ENCODE measurements around the gene CDKAL1. TPM values are rescaled to one million over a fixed set of nuclear protein-coding genes. Genes with fewer than 3 reads are reported as not detected.
"Not testable (repeated sequence)": the region's sequence is repeated elsewhere in the genome, so short reads cannot be mapped to it uniquely, and the experiment has no call there.

The CDKAL1 gene
- total RNA-seq, 4 donors from 2014 or later: 24.7 to 32.8 (median 29.8) TPM

- intact Hi-C loops (cut with DNase I): no loop called here
- WGBS, 2 donors: 90 to 92% methylated on average over 6 of the region's 6 CpGs
- Histone ChIP-seq H3K27me3 (no peaks in the 10 kb centered on the region), H3K4me3 (replicated peaks in 1 of 3) (no peak overlapping the region), H3K9me3 (no peaks in the 10 kb centered on the region), H3K4me1 (no peaks in the 10 kb centered on the region), H3K36me3 (no peaks in the 10 kb centered on the region), H3K27ac (no peak overlapping the region)
- TF ChIP-seq, protein P1, sequence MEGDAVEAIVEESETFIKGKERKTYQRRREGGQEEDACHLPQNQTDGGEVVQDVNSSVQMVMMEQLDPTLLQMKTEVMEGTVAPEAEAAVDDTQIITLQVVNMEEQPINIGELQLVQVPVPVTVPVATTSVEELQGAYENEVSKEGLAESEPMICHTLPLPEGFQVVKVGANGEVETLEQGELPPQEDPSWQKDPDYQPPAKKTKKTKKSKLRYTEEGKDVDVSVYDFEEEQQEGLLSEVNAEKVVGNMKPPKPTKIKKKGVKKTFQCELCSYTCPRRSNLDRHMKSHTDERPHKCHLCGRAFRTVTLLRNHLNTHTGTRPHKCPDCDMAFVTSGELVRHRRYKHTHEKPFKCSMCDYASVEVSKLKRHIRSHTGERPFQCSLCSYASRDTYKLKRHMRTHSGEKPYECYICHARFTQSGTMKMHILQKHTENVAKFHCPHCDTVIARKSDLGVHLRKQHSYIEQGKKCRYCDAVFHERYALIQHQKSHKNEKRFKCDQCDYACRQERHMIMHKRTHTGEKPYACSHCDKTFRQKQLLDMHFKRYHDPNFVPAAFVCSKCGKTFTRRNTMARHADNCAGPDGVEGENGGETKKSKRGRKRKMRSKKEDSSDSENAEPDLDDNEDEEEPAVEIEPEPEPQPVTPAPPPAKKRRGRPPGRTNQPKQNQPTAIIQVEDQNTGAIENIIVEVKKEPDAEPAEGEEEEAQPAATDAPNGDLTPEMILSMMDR (IDR thresholded peaks at IDR 0.05): no peak
- no peak for TF ChIP-seq POLR2A (IDR thresholded peaks at IDR 0.05)
- no peak for DNase-seq
Observed at GRCh38 chr6:20746805-20747558, 212.7 kb downstream of the CDKAL1 start.

- WGBS, 2 donors: 82 to 90% methylated on average over 2 of the region's 2 CpGs
- H3K9me3 ChIP-seq: no peaks in the 10 kb centered on the region
- no peaks in the 10 kb centered on the region for H3K36me3 ChIP-seq
- no peaks in the 10 kb centered on the region for H3K27me3 ChIP-seq
- no peak for TF ChIP-seq POLR2A (IDR thresholded peaks at IDR 0.05)
- TF ChIP-seq, protein P1 (IDR thresholded peaks at IDR 0.05): no peak
- DNase-seq: no peak
- no peak overlapping the region for H3K27ac ChIP-seq
- intact Hi-C loops (cut with DNase I): no loop called here
- H3K4me3 ChIP-seq (replicated peaks in 1 of 3): no peak overlapping the region
- H3K4me1 ChIP-seq: no peaks in the 10 kb centered on the region
Observed at GRCh38 chr6:20747991-20748390, 213.7 kb downstream of the CDKAL1 start.

GRCh38 chr6:20751293-20751935 lies 217.2 kb downstream of the CDKAL1 start:
- Histone ChIP-seq H3K4me3 (replicated peaks in 1 of 3) (no peak overlapping the region), H3K4me1 (no peaks in the 10 kb centered on the region), H3K27ac (no peak overlapping the region), H3K36me3 (no peaks in the 10 kb centered on the region), H3K9me3 (no peaks in the 10 kb centered on the region), H3K27me3 (no peaks in the 10 kb centered on the region)
- intact Hi-C loops (cut with DNase I): no loop called here
- TF ChIP-seq POLR2A (IDR thresholded peaks at IDR 0.05): no peak
- TF ChIP-seq, protein P1 (IDR thresholded peaks at IDR 0.05): no peak
- DNase-seq: no peak

DNA sequence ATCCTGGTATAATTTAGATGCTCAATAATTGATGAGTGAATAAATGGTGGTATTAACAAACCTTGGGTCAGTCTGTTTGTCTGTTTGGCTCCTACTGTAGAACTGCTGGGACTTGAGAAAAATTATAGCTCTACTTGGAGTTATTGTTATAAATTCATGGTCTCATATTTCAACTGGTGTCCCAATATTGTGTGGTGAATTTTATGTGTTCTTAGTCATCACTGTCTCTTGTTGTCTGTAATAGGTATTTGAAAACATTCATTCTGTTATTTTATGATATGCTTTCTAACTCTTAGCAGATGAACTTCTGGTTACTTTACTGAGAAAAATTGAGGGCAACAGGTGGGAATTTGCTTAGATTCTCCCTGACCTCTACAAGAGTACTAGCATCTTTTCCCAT lies 221.4 kb downstream of the CDKAL1 start:
- no peak overlapping the region for H3K27ac ChIP-seq
- no peaks in the 10 kb centered on the region for H3K9me3 ChIP-seq
- no peak overlapping the region for H3K4me3 ChIP-seq (replicated peaks in 1 of 3)
- TF ChIP-seq, protein P1 (IDR thresholded peaks at IDR 0.05): no peak
- TF ChIP-seq POLR2A (IDR thresholded peaks at IDR 0.05): no peak
- H3K27me3 ChIP-seq: no peaks in the 10 kb centered on the region
- DNase-seq: no peak
- intact Hi-C loops (cut with DNase I): no loop called here
- no peaks in the 10 kb centered on the region for H3K4me1 ChIP-seq
- no peaks in the 10 kb centered on the region for H3K36me3 ChIP-seq

GRCh38 chr6:20756584-20757147 lies 222.4 kb downstream of the CDKAL1 start:
- H3K4me3 ChIP-seq (replicated peaks in 1 of 3); H3K36me3 ChIP-seq; intact Hi-C loops (cut with DNase I); DNase-seq; H3K27me3 ChIP-seq; H3K27ac ChIP-seq; H3K9me3 ChIP-seq; H3K4me1 ChIP-seq: not testable (repeated sequence)
- 95 to 100% methylated on average over 2 of the region's 2 CpGs for WGBS, 2 donors
